KMS-11 (cell line): ENCODE results near the gene CBLC.

Experiments
- H2AFZ ChIP-seq: fragments of 200-600 bp; sonication (generic); 2 replicates; pipeline ENCODE4 v1.6.1; 2016; ENCODE audit warnings: antibody characterized with exemption, mixed run types, low read depth
- H3K27ac ChIP-seq: fragments of 200-600 bp; sonication (generic); 2 replicates; pipeline ENCODE4 v1.6.1; 2016; ENCODE audit warnings: mild to moderate bottlenecking, mixed run types
- H3K27me3 ChIP-seq: fragments of 200-600 bp; sonication (generic); 2 replicates; pipeline ENCODE4 v1.6.1; 2017; ENCODE audit warnings: mild to moderate bottlenecking, low read depth, mixed run types, moderate library complexity; ENCODE audit not compliant: insufficient read depth
- H3K36me3 ChIP-seq: fragments of 200-600 bp; sonication (generic); 2 replicates; pipeline ENCODE4 v1.6.1; 2017; ENCODE audit warnings: mild to moderate bottlenecking, mixed run types; ENCODE audit not compliant: insufficient read depth
- H3K4me1 ChIP-seq: fragments of 200-600 bp; sonication (generic); 2 replicates; pipeline ENCODE4 v1.6.1; 2016; ENCODE audit warnings: mild to moderate bottlenecking, low read depth, mixed run types; ENCODE audit not compliant: poor library complexity, severe bottlenecking
- H3K4me2 ChIP-seq: fragments of 200-600 bp; sonication (generic); 2 replicates; pipeline ENCODE4 v1.7.0; 2016; ENCODE audit warnings: mild to moderate bottlenecking, mixed run types
- H3K4me3 ChIP-seq: fragments of 200-600 bp; sonication (generic); IDR thresholded peaks from 2 replicates; pipeline ENCODE4 v1.6.1; 2017; ENCODE audit warnings: low read depth, low read length, mixed read lengths; ENCODE audit not compliant: insufficient read depth
- H3K79me2 ChIP-seq: fragments of 200-600 bp; sonication (generic); 2 replicates; pipeline ENCODE4 v1.6.1; 2016; ENCODE audit warnings: low read depth, mixed run types; ENCODE audit not compliant: insufficient read depth
- H3K9ac ChIP-seq: fragments of 200-600 bp; sonication (generic); 2 replicates; pipeline ENCODE4 v1.6.1; 2016; ENCODE audit warnings: mild to moderate bottlenecking, mixed run types
- H4K20me1 ChIP-seq: fragments of 200-600 bp; sonication (generic); 2 replicates; pipeline ENCODE4 v1.6.1; 2016; ENCODE audit warnings: mild to moderate bottlenecking, mixed run types; ENCODE audit not compliant: insufficient read depth
- TF ChIP-seq, protein P1 (sequence below): fragments of 200-600 bp; sonication (generic); conservative IDR thresholded peaks from 2 replicates; pipeline ENCODE4 v1.6.1; 2017; ENCODE audit warnings: low read depth, mild to moderate bottlenecking, antibody characterized with exemption, low read length, moderate library complexity, mixed read lengths

Gene CBLC

DNA sequence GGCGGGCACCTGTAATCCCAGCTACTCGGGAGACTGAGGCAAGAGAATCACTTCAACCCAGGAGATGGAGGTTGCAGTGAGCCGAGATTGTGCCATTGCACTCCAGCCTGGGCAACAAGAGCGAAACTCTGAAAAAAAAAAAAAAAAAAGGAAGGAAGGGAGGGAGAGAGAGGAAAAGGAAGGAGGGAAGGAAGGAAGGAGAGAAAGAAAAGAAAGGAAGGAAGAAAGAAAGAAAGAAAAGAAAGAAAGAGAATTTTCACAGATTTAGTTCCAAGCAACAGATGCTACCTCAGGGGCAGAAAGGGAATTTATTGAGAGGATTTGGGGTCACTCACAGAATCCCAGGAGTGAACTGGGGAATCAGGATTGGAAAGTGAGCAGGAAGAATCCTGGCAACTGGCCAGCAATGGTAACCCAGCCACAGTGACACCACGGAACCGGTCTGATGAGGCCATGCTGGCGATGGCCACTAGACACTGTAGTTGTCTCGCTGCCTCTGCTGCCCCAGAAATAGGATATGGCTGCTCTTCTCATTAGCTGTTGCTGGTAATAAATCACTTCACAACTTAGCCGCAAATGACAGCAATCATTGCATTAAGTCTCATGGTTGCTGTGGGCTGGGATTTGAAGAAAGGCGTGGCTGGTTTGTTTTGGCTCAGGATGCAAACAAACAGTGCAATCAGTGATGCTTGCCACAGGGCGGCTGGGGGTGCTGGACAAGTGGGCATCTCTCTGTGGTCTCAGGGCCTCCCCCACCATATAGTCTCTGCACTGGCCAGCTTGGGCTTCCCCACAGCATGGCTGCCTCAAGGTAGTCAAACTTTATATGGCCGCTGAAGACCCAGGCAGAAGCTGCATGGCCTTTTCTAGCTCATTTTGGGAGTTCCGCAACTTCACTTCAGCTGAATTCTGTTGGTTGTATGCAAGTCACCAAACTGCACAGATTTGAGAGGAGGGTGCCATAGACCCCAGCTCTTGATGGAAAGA is 26.0 kb downstream of the CBLC start:
- no peaks in the 10 kb centered on the region for H4K20me1 ChIP-seq
- H3K4me2 ChIP-seq, result no peak overlapping the region; the same call in 1 of the 2 replicates
- TF ChIP-seq, protein P1, sequence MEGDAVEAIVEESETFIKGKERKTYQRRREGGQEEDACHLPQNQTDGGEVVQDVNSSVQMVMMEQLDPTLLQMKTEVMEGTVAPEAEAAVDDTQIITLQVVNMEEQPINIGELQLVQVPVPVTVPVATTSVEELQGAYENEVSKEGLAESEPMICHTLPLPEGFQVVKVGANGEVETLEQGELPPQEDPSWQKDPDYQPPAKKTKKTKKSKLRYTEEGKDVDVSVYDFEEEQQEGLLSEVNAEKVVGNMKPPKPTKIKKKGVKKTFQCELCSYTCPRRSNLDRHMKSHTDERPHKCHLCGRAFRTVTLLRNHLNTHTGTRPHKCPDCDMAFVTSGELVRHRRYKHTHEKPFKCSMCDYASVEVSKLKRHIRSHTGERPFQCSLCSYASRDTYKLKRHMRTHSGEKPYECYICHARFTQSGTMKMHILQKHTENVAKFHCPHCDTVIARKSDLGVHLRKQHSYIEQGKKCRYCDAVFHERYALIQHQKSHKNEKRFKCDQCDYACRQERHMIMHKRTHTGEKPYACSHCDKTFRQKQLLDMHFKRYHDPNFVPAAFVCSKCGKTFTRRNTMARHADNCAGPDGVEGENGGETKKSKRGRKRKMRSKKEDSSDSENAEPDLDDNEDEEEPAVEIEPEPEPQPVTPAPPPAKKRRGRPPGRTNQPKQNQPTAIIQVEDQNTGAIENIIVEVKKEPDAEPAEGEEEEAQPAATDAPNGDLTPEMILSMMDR, result no peak
- peaks cover 60% of the 10 kb centered on the region for H3K27me3 ChIP-seq
- H3K36me3 ChIP-seq, result no peaks in the 10 kb centered on the region
- no peak overlapping the region for H3K9ac ChIP-seq
- no peak overlapping the region for H3K4me3 ChIP-seq
- no peak overlapping the region for H2AFZ ChIP-seq
- no peaks in the 10 kb centered on the region for H3K79me2 ChIP-seq
- H3K4me1 ChIP-seq, result peaks cover 48% of the 10 kb centered on the region
- no peak overlapping the region for H3K27ac ChIP-seq

DNA sequence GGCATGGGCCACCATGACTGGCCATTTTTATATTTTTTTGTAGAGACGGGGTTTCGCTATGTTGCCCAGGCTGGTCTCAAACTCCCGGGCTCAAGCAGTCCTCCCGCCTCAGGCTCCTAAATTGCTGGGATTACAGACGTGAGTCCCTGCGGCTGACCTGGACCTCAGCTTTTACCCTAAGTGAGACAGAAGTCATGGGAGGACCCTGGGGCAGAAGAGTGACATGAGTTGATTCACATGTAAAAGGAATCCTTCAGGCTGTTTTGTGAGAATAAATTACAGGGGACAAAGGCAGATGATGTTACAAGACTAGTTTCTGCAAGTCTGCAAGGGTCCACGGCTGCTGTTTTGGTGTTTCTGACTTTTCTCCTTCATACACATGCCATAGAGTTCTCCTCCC is 28.6 kb downstream of the CBLC start:
- TF ChIP-seq, protein P1, result no peak
- Histone ChIP-seq H3K79me2 (no peaks in the 10 kb centered on the region), H3K27ac (no peak overlapping the region), H3K27me3 (peaks cover 69% of the 10 kb centered on the region), H3K36me3 (no peaks in the 10 kb centered on the region), H4K20me1 (no peaks in the 10 kb centered on the region), H3K4me2 (peak overlapping the region; percentile 15; the same call in 1 of the 2 replicates), H3K9ac (no peak overlapping the region), H2AFZ (no peak overlapping the region), H3K4me3 (no peak overlapping the region), H3K4me1 (peaks cover 36% of the 10 kb centered on the region)

DNA sequence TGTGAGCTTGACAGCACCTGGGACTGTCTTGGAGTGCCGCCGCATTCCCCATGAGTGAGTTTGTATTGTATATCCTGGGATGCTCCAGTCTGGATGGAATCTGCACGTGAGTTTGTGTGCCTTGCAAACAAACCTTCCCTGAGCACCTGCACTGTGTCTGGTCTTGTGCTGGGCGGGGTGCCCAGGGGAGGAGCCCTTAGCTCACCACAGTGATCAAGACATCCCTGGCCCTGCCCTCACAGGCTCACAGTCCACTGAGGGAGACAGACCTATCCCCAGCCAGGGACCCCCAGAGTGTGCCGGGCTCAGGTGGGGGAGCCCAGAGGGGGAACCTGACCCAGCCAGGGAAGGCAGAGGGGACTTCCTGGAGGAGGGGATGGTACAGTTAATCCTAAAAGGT is 29.5 kb downstream of the CBLC start:
- Histone ChIP-seq H3K79me2 (no peaks in the 10 kb centered on the region), H3K36me3 (no peaks in the 10 kb centered on the region), H3K4me2 (no peak overlapping the region), H4K20me1 (no peaks in the 10 kb centered on the region), H3K4me3 (no peak overlapping the region), H3K27ac (no peak overlapping the region), H3K4me1 (peaks cover 36% of the 10 kb centered on the region), H2AFZ (no peak overlapping the region), H3K27me3 (peaks cover 67% of the 10 kb centered on the region), H3K9ac (no peak overlapping the region)
- TF ChIP-seq, protein P1, result no peak

DNA sequence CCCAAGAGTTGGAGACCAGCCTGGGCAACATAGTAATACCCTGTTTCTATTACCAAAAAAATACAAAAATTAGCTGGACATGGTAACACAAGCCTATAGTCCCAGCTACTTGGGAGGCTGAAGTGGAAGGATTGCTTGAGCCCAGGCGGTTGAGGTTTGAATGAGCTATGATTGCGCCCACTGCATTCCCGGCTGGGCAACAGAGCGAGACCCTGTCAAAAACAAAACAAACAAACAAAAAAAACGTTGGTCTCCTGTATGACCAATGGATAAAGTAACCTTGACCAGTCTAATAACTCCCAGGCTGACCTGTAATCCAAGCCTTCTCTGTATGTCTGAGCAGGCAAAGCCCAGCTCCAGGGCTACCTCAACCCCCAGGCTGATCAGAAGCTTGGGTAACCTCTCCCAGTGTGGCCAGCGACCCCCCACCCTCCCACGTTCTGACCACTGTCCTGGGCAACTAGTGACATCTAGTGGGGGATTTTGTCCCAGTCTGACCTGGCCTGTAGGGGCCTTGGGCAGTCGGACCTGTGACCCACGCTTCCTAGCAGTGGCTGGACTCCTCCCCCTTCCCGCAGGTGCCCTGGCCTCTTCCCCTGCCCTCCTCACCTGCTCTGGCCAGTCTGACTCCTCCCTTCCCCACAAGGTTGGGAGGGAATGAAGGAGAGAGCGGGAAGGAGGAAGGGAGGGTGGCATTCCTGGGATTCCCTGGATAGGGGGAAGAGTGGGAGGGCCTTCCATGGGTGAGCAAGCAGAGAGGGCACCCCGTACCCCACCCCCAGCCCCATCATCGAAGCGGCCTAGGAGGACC is 30.2 kb downstream of the CBLC start:
- no peaks in the 10 kb centered on the region for H3K79me2 ChIP-seq
- peaks cover 61% of the 10 kb centered on the region for H3K27me3 ChIP-seq
- H3K27ac ChIP-seq, result no peak overlapping the region
- no peaks in the 10 kb centered on the region for H4K20me1 ChIP-seq
- H3K36me3 ChIP-seq, result no peaks in the 10 kb centered on the region
- no peak overlapping the region for H2AFZ ChIP-seq
- no peak overlapping the region for H3K9ac ChIP-seq
- H3K4me2 ChIP-seq, result no peak overlapping the region
- H3K4me3 ChIP-seq, result no peak overlapping the region
- TF ChIP-seq, protein P1, result 0 out of 2 replicates have a peak, but pooled peaks have one; percentile 19
- peaks cover 30% of the 10 kb centered on the region for H3K4me1 ChIP-seq
